ENCODE measurements around the gene CSN1S1. TPM values are rescaled to one million over a fixed set of nuclear protein-coding genes. Genes with fewer than 3 reads are reported as not detected.

CSN1S1 gene
- total and polyA plus RNA-seq, 2 donors (not counting 1 experiment from before 2014, with no cell fraction given), result not detected

- H3K4me2 ChIP-seq (replicated peaks; ENCODE audit: low read depth, low read length, poor library complexity, severe bottlenecking), result no peak overlapping the region
- DNase-seq (no peak), ATAC-seq (ENCODE audit: low read depth) (no peak)
- no peak overlapping the region for H3K4me3 ChIP-seq (ENCODE audit: control extremely low read depth in 1 of 5, extremely low read depth in 1 of 5, insufficient read depth in 1 of 5, low read depth in 2 of 5, low read length in 4 of 5)
- no peak overlapping the region for H3K9ac ChIP-seq (ENCODE audit: low read length)
- Mint-ChIP-seq H3K27ac (no peak overlapping the region), H3K9me3 (ENCODE audit: insufficient read depth) (no peaks in the 10 kb centered on the region), H3K27me3 (no peaks in the 10 kb centered on the region), H3K4me1 (no peaks in the 10 kb centered on the region), H3K4me3 (no peak overlapping the region)
- intact Hi-C loops (cut with micrococcal nuclease), result loop anchor here (5.0 kb wide), 1 partner anchor 1610 kb away; no protein-coding TSS in a partner anchor
- TF ChIP-seq, protein P1, sequence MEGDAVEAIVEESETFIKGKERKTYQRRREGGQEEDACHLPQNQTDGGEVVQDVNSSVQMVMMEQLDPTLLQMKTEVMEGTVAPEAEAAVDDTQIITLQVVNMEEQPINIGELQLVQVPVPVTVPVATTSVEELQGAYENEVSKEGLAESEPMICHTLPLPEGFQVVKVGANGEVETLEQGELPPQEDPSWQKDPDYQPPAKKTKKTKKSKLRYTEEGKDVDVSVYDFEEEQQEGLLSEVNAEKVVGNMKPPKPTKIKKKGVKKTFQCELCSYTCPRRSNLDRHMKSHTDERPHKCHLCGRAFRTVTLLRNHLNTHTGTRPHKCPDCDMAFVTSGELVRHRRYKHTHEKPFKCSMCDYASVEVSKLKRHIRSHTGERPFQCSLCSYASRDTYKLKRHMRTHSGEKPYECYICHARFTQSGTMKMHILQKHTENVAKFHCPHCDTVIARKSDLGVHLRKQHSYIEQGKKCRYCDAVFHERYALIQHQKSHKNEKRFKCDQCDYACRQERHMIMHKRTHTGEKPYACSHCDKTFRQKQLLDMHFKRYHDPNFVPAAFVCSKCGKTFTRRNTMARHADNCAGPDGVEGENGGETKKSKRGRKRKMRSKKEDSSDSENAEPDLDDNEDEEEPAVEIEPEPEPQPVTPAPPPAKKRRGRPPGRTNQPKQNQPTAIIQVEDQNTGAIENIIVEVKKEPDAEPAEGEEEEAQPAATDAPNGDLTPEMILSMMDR (IDR thresholded peaks at IDR 0.05), result no peak
- TF ChIP-seq EZH2 (IDR thresholded peaks at IDR 0.05; ENCODE audit: borderline replicate concordance, insufficient read depth, low read depth, low read length, poor library complexity, severe bottlenecking), result no peak
- CTCF ChIA-PET, result no interaction called here
- H3K9me3 ChIP-seq (ENCODE audit: control extremely low read depth in 1 of 3, control insufficient read depth in 2 of 3, insufficient read depth in 1 of 3, low read length in 2 of 3), result peaks cover 0 to 7% (median 0%) of the 10 kb centered on the region in 3 donors
- no peaks in the 10 kb centered on the region for H3K4me1 ChIP-seq (ENCODE audit: control insufficient read depth in 2 of 2, insufficient read depth in 2 of 2, low read length in 2 of 2)
- H3K27me3 ChIP-seq (replicated peaks in 1 of 4; ENCODE audit: control extremely low read depth in 1 of 4, control insufficient read depth in 3 of 4, insufficient read depth in 4 of 4, low read length in 3 of 4), result no peaks in the 10 kb centered on the region
- POLR2A ChIA-PET, result no interaction called here
- no peaks in the 10 kb centered on the region for H3K36me3 ChIP-seq (replicated peaks in 1 of 2; ENCODE audit: control extremely low read depth in 1 of 2, control insufficient read depth in 1 of 2, extremely low read depth in 1 of 2, insufficient read depth in 2 of 2, low read length in 1 of 2)
- H3K79me2 ChIP-seq (ENCODE audit: control insufficient read depth, insufficient read depth, low read length), result no peaks in the 10 kb centered on the region
- no peak overlapping the region for H2AFZ ChIP-seq (ENCODE audit: insufficient read depth, low read depth, low read length, poor library complexity, severe bottlenecking)
- H3K27ac ChIP-seq (ENCODE audit: low read length in 2 of 2), result no peak overlapping the region
- no peaks in the 10 kb centered on the region for H4K20me1 ChIP-seq (ENCODE audit: control insufficient read depth, insufficient read depth, low read length, poor library complexity, severe bottlenecking)
These were observed 48.7 kb upstream of the CSN1S1 start for GRCh38 chr4:69882150-69882549.

DNA sequence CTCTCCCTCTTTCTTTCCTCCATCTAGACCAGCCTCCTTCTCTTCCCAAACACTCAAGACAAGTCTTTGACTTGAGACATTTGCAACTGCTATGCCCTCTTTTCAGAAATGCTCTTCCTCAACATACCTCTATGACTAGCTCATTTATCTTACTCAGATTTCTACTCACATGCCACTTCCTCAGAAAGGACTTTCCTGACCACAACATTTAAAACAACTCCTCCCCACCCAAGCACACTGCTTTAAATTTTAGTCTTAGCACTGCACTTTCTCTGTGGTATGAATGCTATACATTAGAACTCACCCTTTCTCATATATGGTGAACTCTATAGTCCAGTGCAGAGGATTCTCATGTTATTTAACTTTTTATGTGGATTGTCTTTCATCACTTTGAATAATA, 42.5 kb upstream of the CSN1S1 start:
- Histone ChIP-seq H3K79me2 (ENCODE audit: control insufficient read depth, insufficient read depth, low read length) (no peaks in the 10 kb centered on the region), H2AFZ (ENCODE audit: insufficient read depth, low read depth, low read length, poor library complexity, severe bottlenecking) (no peak overlapping the region), H3K27ac (ENCODE audit: low read length in 2 of 2) (no peak overlapping the region), H3K27me3 (replicated peaks in 1 of 4; ENCODE audit: control extremely low read depth in 1 of 4, control insufficient read depth in 3 of 4, insufficient read depth in 4 of 4, low read length in 3 of 4) (no peaks in the 10 kb centered on the region), H3K9ac (ENCODE audit: low read length) (no peak overlapping the region), H3K36me3 (replicated peaks in 1 of 2; ENCODE audit: control extremely low read depth in 1 of 2, control insufficient read depth in 1 of 2, extremely low read depth in 1 of 2, insufficient read depth in 2 of 2, low read length in 1 of 2) (no peaks in the 10 kb centered on the region), H3K4me2 (replicated peaks; ENCODE audit: low read depth, low read length, poor library complexity, severe bottlenecking) (no peak overlapping the region), H4K20me1 (ENCODE audit: control insufficient read depth, insufficient read depth, low read length, poor library complexity, severe bottlenecking) (no peaks in the 10 kb centered on the region), H3K4me1 (ENCODE audit: control insufficient read depth in 2 of 2, insufficient read depth in 2 of 2, low read length in 2 of 2) (no peaks in the 10 kb centered on the region), H3K4me3 (ENCODE audit: control extremely low read depth in 1 of 5, extremely low read depth in 1 of 5, insufficient read depth in 1 of 5, low read depth in 2 of 5, low read length in 4 of 5) (no peak overlapping the region), H3K9me3 (ENCODE audit: control extremely low read depth in 1 of 3, control insufficient read depth in 2 of 3, insufficient read depth in 1 of 3, low read length in 2 of 3) (peaks cover 0 to 4% (median 0%) of the 10 kb centered on the region in 3 donors)
- Mint-ChIP-seq H3K4me1 (no peaks in the 10 kb centered on the region), H3K27me3 (no peaks in the 10 kb centered on the region), H3K4me3 (no peak overlapping the region), H3K27ac (no peak overlapping the region), H3K9me3 (ENCODE audit: insufficient read depth) (no peaks in the 10 kb centered on the region)
- no peak for ATAC-seq (ENCODE audit: low read depth)
- no peak for TF ChIP-seq EZH2 (IDR thresholded peaks at IDR 0.05; ENCODE audit: borderline replicate concordance, insufficient read depth, low read depth, low read length, poor library complexity, severe bottlenecking)
- TF ChIP-seq, protein P1 (IDR thresholded peaks at IDR 0.05), result no peak
- ChIA-PET POLR2A (no interaction called here), CTCF (no interaction called here)
- intact Hi-C loops (cut with micrococcal nuclease), result no loop called here
- no peak for DNase-seq

Data from B cell (primary cell).